Sigmoid colon (tissue), 3 donors: ENCODE data around the gene ODC1.

Experiments
- CTCF ChIP-seq, 4 experiments: fragments of 450-650 bp in 3 of 4; fragments of 200-600 bp in 1 of 4; IDR thresholded peaks; one replicate each; pipeline ENCODE4 v1.5.1; 2016 to 2019; ENCODE audit warnings: antibody characterized with exemption in 4 of 4, mild to moderate bottlenecking in 3 of 4, moderate library complexity in 2 of 4
- POLR2A ChIP-seq, 2 donors: fragments of 450-650 bp; IDR thresholded peaks; one replicate each; pipeline ENCODE4 v1.6.1; 2016; ENCODE audit warnings: antibody characterized with exemption in 2 of 2, mild to moderate bottlenecking in 2 of 2, moderate library complexity in 2 of 2

GRCh38 chr2:10402062-10402585, 46.0 kb downstream of the ODC1 start:
- no peak for TF ChIP-seq CTCF (IDR thresholded peaks at IDR 0.05)
- no peak for TF ChIP-seq POLR2A (IDR thresholded peaks at IDR 0.05)
